Activated gamma-delta T cell (primary cell): Measurements from ENCODE around the gene TMEM207.

ENCODE experiments used
- DNase-seq: peaks from one replicate; lab custom pipeline; 2025; lab: John Stamatoyannopoulos, UW

The TMEM207 gene

DNA sequence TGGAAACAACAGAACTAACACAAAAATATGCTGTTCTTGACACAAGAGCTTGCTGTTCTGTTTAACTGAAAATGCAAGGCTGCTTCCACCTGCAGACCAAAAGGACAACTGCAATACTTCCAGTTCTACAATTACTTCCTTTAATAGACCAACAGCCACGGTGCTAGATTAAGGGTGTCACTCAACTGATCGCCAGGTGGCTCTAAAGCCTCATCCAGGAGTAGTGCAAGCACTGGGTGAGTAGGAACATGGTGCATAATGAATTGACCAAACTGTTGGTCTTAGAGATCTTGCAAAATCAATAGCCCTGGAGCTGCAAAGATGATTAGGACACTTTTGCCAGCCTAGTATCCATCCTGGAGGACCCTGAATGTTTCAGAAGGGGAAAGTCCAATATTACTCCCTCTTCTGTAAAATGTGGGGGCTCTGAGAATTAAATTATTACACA is 65.4 kb downstream of the TMEM207 start:
- no peak for DNase-seq

DNA sequence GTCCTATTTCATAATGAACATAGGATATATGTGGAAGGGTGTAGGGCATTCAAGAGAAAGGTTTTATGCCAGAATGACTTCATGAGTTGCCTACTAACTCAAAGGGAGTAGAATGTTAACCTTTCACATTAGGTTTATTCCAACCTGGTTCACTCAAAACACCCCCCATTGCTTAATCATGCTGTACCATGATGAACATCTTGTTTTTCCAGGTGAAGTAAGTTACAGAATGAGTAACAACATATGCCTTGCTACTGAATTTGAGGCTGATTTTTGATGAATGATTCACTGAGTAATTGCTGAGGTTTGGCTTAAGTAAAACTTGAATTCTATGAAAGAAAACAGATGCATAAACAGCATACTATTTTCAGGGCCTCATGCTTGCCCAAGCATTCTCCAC is 67.6 kb downstream of the TMEM207 start:
- no peak for DNase-seq

GRCh38 chr3:190381441-190381840 is 68.3 kb downstream of the TMEM207 start:
- no peak for DNase-seq

- DNase-seq, result no peak
Measured at GRCh38 chr3:190380184-190380583, 69.5 kb downstream of the TMEM207 start.
